Kidney epithelial cell (primary cell): ENCODE measurements around the gene ERI2. TPM values are rescaled to one million over a fixed set of nuclear protein-coding genes. Genes with fewer than 3 reads are reported as not detected.
"Not testable (repeated sequence)": the region's sequence is repeated elsewhere in the genome, so short reads cannot be mapped to it uniquely, and the experiment has no call there.

Experiments
- DNase-seq: peaks from one replicate; pipeline ENCODE4 v3.0.0-alpha.2; 2010; ENCODE audit warnings: low read depth
- H3K27me3 ChIP-seq: 2 replicates; pipeline ENCODE4 v1.6.0; 2011; ENCODE audit warnings: low read length; ENCODE audit not compliant: control insufficient read depth, insufficient read depth
- H3K36me3 ChIP-seq: 2 replicates; pipeline ENCODE4 v1.5.1; 2011; ENCODE audit warnings: low read length; ENCODE audit not compliant: control insufficient read depth, insufficient read depth
- H3K4me3 ChIP-seq: 2 replicates; pipeline ENCODE4 v1.5.1; 2011; ENCODE audit warnings: low read depth, mild to moderate bottlenecking, control low read depth, low read length
- CTCF ChIP-seq: IDR thresholded peaks from 2 replicates; pipeline ENCODE4 v1.5.1; 2011; ENCODE audit warnings: mild to moderate bottlenecking, moderate library complexity, low read length, control low read depth, inconsistent platforms; ENCODE audit not compliant: insufficient read depth, poor library complexity, severe bottlenecking
- total RNA-seq: library from RNA; depleted of rRNA; stranded (reverse); fragments of >200 nt; gene quantifications from 2 replicates; pipeline ENCODE4 v1.2.3, GENCODE V29; 2015

ERI2 gene
- total RNA-seq, 1 donor from 2014 or later = 15.3 TPM

- H3K36me3 ChIP-seq = no peaks in the 10 kb centered on the region
- H3K4me3 ChIP-seq = no peak overlapping the region
- H3K27me3 ChIP-seq = no peaks in the 10 kb centered on the region
- no peak for TF ChIP-seq CTCF
- no peak for DNase-seq
Observed at GRCh38 chr16:20766294-20766693, 40.0 kb downstream of the ERI2 start.

DNA sequence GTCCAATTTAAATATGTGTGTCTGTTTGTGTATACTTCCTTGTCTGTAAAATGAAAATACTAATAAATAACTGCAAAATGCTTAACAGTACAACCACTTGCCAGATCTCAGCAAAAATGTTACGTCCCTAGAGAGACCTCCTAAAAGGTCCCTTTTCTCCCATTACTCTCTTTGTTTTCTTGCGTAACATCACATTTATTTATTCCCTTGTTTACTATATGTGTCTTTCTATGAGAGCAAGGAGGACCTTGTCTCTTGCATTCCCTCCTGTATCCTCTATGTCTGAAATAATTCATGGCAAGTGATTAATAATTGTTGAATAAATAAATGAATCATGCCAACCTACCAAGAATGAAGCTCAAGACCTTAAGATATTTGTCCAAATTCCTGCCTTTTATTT is 40.5 kb downstream of the ERI2 start:
- H3K4me3 ChIP-seq = no peak overlapping the region
- TF ChIP-seq CTCF = no peak
- no peaks in the 10 kb centered on the region for H3K36me3 ChIP-seq
- DNase-seq = no peak
- H3K27me3 ChIP-seq = no peaks in the 10 kb centered on the region

DNA sequence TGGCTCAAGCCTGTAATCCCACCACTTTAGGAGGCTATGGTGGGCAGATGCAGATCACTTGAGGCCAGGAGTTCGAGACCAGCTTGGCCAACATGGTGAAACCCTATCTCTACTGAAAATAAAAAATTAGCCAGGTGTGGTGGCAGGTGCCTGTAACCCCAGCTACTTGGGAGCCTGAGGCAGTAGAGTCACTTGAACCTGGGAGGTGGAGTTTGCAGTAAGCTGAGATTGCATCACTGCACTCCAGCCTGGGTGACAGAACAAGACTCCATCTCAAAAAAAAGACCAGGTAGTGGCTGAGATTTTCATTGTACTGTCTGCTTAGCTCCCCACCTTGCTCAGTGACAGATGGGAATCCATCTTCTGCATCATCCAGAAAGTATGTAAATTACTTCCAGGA is 41.8 kb downstream of the ERI2 start:
- H3K36me3 ChIP-seq, H3K4me3 ChIP-seq, H3K27me3 ChIP-seq, DNase-seq: not testable (repeated sequence)

- Histone ChIP-seq H3K4me3 (peak within 1 kb of the TSS; percentile 30), H3K36me3 (no peaks in the 10 kb centered on the region), H3K27me3 (no peaks in the 10 kb centered on the region)
- peak; percentile 93 for DNase-seq
- no peak for TF ChIP-seq CTCF
Observed at GRCh38 chr16:20763461-20764232, 42.6 kb downstream of the ERI2 start, which contains the start of gene ACSM3. Gene ACSM3 (plus strand): TSS chr16:20764014. CDS start chr16:20770035, 6,021 bp downstream.

DNA sequence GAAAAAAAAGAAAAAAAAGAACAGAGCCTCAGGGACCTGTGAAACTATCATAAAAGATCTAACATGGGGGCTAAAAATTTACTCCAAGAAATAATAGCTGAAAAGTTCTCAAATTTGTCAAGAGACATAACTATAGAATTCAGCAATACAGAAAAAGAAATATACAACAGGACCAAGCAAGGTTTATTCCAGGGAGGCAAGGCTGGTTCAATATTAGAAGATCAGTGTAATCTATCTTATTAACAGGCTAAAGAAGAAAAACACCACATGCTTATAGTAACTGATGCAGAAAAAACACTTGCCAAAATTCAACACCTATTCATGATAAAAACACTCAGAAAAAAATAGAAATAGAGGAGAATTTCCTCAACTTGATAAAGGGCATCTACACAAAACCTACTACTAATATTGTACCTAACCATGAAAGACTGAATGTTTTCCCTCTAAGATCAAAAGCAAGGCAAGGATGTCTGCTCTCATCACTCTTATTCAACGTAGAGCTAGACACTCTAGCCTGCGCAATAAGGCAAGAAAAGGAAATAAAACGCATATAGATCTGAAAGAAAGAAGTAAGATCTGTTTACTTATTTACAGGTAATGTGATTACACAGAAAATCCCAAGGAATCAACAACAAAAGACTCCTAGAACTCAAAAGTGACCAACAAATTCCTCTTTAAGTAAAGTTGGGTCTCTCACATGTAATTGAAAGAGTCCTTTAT is 43.7 kb downstream of the ERI2 start:
- no peaks in the 10 kb centered on the region for H3K27me3 ChIP-seq
- no peak for TF ChIP-seq CTCF
- no peaks in the 10 kb centered on the region for H3K36me3 ChIP-seq
- H3K4me3 ChIP-seq = no peak overlapping the region
- no peak for DNase-seq

DNA sequence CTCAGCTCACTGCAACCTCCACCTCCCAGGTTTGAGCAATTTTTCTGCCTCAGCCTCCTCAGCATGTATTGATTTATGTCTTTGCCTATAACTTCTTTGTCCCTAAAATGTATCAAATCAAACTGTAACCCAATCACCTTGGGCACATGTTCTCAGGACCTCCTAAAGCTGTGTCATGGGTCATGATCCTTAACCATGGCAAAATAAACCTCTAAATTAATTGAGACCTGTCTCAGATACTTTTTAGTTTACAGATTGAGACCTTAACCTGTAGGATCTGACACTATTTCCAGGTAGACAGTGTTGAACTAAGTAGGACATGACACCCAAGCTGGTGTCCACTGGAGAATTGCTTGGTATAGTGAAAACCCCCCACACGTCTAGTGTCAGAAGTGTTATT is 45.1 kb downstream of the ERI2 start:
- H3K4me3 ChIP-seq = no peak overlapping the region
- H3K36me3 ChIP-seq = no peaks in the 10 kb centered on the region
- DNase-seq = no peak

More for the DNA sequence above, 45.1 kb downstream of the ERI2 start:
- no peak for TF ChIP-seq CTCF
- H3K27me3 ChIP-seq = no peaks in the 10 kb centered on the region
